Progenitor cell of endocrine pancreas (in vitro differentiated cells): ENCODE measurements around the gene KLHL40. TPM values are rescaled to one million over a fixed set of nuclear protein-coding genes. Genes with fewer than 3 reads are reported as not detected.
A peak's percentile ranks its signal among the peaks of the same experiment; 100 is the strongest.

Source experiments
- DNase-seq: peaks from one replicate; pipeline ENCODE4 v3.0.0; 2021; ENCODE audit warnings: low spot score; ENCODE audit not compliant: unreplicated experiment
- H3K27ac Mint-ChIP-seq: 2 replicates; pipeline ENCODE4 v1.8.0; 2021; ENCODE audit warnings: mild to moderate bottlenecking, moderate library complexity, mixed read lengths
- H3K27me3 Mint-ChIP-seq: 2 replicates; pipeline ENCODE4 v1.8.0; 2021; ENCODE audit warnings: mixed read lengths
- H3K36me3 Mint-ChIP-seq: 2 replicates; pipeline ENCODE4 v1.8.0; 2022; ENCODE audit warnings: mixed read lengths; ENCODE audit not compliant: insufficient read depth
- H3K4me1 Mint-ChIP-seq: 2 replicates; pipeline ENCODE4 v1.8.0; 2021; ENCODE audit warnings: low read depth, mixed read lengths
- H3K4me3 Mint-ChIP-seq: 2 replicates; pipeline ENCODE4 v1.8.0; 2021; ENCODE audit warnings: low read depth, mild to moderate bottlenecking, moderate library complexity, mixed read lengths
- H3K9me3 Mint-ChIP-seq: 2 replicates; pipeline ENCODE4 v1.8.0; 2021; ENCODE audit warnings: low read depth, mixed read lengths
- CTCF ChIP-seq: fragments of 200-600 bp; sonication (generic); IDR thresholded peaks from one replicate; pipeline ENCODE4 v1.5.0; 2021; ENCODE audit warnings: antibody characterized with exemption, mild to moderate bottlenecking; ENCODE audit not compliant: unreplicated experiment
- total RNA-seq: library from RNA; stranded (reverse); gene quantifications from 2 replicates; pipeline ENCODE4 v1.2.1, GENCODE V29; 2021

KLHL40 gene
- total RNA-seq, 1 donor from 2014 or later, result not detected

- Mint-ChIP-seq H3K9me3 (no peaks in the 10 kb centered on the region), H3K4me3 (peak overlapping the region; percentile 54), H3K27ac (no peak overlapping the region), H3K36me3 (peaks cover 2% of the 10 kb centered on the region), H3K4me1 (peaks cover 13% of the 10 kb centered on the region), H3K27me3 (no peaks in the 10 kb centered on the region)
- no peak for DNase-seq
- TF ChIP-seq CTCF, result no peak
Observed at GRCh38 chr3:42655331-42655888, 29.9 kb upstream of the KLHL40 start.

GRCh38 chr3:42655980-42656679 lies 29.2 kb upstream of the KLHL40 start:
- peaks cover 2% of the 10 kb centered on the region for H3K36me3 Mint-ChIP-seq
- no peak for TF ChIP-seq CTCF

GRCh38 chr3:42656680-42657610 lies 28.4 kb upstream of the KLHL40 start:
- no peak for DNase-seq
- peak overlapping the region; percentile 53 for H3K4me3 Mint-ChIP-seq
- peaks cover 12% of the 10 kb centered on the region for H3K4me1 Mint-ChIP-seq
- no peak overlapping the region for H3K27ac Mint-ChIP-seq
- peaks cover 2% of the 10 kb centered on the region for H3K36me3 Mint-ChIP-seq
- no peaks in the 10 kb centered on the region for H3K9me3 Mint-ChIP-seq
- no peaks in the 10 kb centered on the region for H3K27me3 Mint-ChIP-seq
- no peak for TF ChIP-seq CTCF

More at GRCh38 chr3:42655980-42656679, 29.2 kb upstream of the KLHL40 start:
- Mint-ChIP-seq H3K27me3 (no peaks in the 10 kb centered on the region), H3K4me3 (peak overlapping the region; percentile 53), H3K27ac (peak overlapping the region; percentile 64), H3K9me3 (no peaks in the 10 kb centered on the region), H3K4me1 (peaks cover 13% of the 10 kb centered on the region)
- no peak for DNase-seq

- H3K27me3 Mint-ChIP-seq, result no peaks in the 10 kb centered on the region
- H3K27ac Mint-ChIP-seq, result no peak overlapping the region
- H3K9me3 Mint-ChIP-seq, result no peaks in the 10 kb centered on the region
- H3K36me3 Mint-ChIP-seq, result peaks cover 2% of the 10 kb centered on the region
- H3K4me3 Mint-ChIP-seq, result no peak overlapping the region
- H3K4me1 Mint-ChIP-seq, result peaks cover 7% of the 10 kb centered on the region
- no peak for TF ChIP-seq CTCF
- DNase-seq, result no peak
Observed at GRCh38 chr3:42657675-42658074, 27.7 kb upstream of the KLHL40 start.

- peaks cover 4% of the 10 kb centered on the region for H3K4me1 Mint-ChIP-seq
- H3K9me3 Mint-ChIP-seq, result no peaks in the 10 kb centered on the region
- no peak for TF ChIP-seq CTCF
- H3K4me3 Mint-ChIP-seq, result no peak overlapping the region
- H3K27ac Mint-ChIP-seq, result no peak overlapping the region
- peaks cover 2% of the 10 kb centered on the region for H3K36me3 Mint-ChIP-seq
- H3K27me3 Mint-ChIP-seq, result no peaks in the 10 kb centered on the region
- DNase-seq, result no peak
Observed at GRCh38 chr3:42658091-42658770, 27.1 kb upstream of the KLHL40 start.
